ENCODE results near the gene CRTC2. TPM values are rescaled to one million over a fixed set of nuclear protein-coding genes. Genes with fewer than 3 reads are reported as not detected.

CRTC2 gene
- polyA plus RNA-seq, 1 donor from 2014 or later: 12.1 TPM

- TF ChIP-seq MXI1 (conservative IDR thresholded peaks at IDR 0.05; ENCODE audit: poor library complexity, severe bottlenecking) (no peak), RAD21 (conservative IDR thresholded peaks at IDR 0.05) (no peak), CTCF (IDR thresholded peaks at IDR 0.05; ENCODE audit: poor library complexity, severe bottlenecking) (no peak), EZH2 (IDR thresholded peaks at IDR 0.05; ENCODE audit: borderline replicate concordance, insufficient read depth, low read length, poor library complexity, severe bottlenecking) (no peak), REST (IDR thresholded peaks at IDR 0.05; ENCODE audit: borderline replicate concordance) (no peak), POLR2AphosphoS5 (IDR thresholded peaks at IDR 0.05) (no peak), TAF1 (IDR thresholded peaks at IDR 0.05; ENCODE audit: low read depth) (no peak)
- H4K20me1 ChIP-seq (ENCODE audit: insufficient read depth): no peaks in the 10 kb centered on the region
- no peak overlapping the region for H3K4me2 ChIP-seq (ENCODE audit: low read length)
- no peak overlapping the region for H3K27ac ChIP-seq (ENCODE audit: low read length)
- no peaks in the 10 kb centered on the region for H3F3A ChIP-seq (ENCODE audit: insufficient read depth, low read length, poor library complexity, severe bottlenecking)
- H3K27me3 ChIP-seq (ENCODE audit: insufficient read depth, low read depth, low read length): no peaks in the 10 kb centered on the region
- H3K79me2 ChIP-seq (replicated peaks; ENCODE audit: insufficient read depth, low read length): peaks cover 23% of the 10 kb centered on the region
- H3K9me3 ChIP-seq (ENCODE audit: low read length): no peaks in the 10 kb centered on the region
- no peak overlapping the region for H2AFZ ChIP-seq (ENCODE audit: low read depth, low read length)
- H3K36me3 ChIP-seq (ENCODE audit: insufficient read depth, low read length): no peaks in the 10 kb centered on the region
- no peaks in the 10 kb centered on the region for H3K9me2 ChIP-seq (ENCODE audit: insufficient read depth, low read length)
- no peak overlapping the region for H3K9ac ChIP-seq (ENCODE audit: low read length)
- H3K4me3 ChIP-seq (ENCODE audit: low read length): no peak overlapping the region
Observed at GRCh38 chr1:153951801-153952200, 6.6 kb downstream of the CRTC2 start.

GRCh38 chr1:153951183-153951582 is 7.2 kb downstream of the CRTC2 start:
- TF ChIP-seq SMC3 (conservative IDR thresholded peaks at IDR 0.05; ENCODE audit: poor library complexity): no peak
- TF ChIP-seq TAF1 (IDR thresholded peaks at IDR 0.05; ENCODE audit: low read depth): no peak
- no peak for TF ChIP-seq MXI1 (conservative IDR thresholded peaks at IDR 0.05; ENCODE audit: poor library complexity, severe bottlenecking)
- TF ChIP-seq EP300 (conservative IDR thresholded peaks at IDR 0.05; ENCODE audit: poor library complexity, severe bottlenecking): no peak
- TF ChIP-seq CTCF (IDR thresholded peaks at IDR 0.05; ENCODE audit: poor library complexity, severe bottlenecking): no peak
- Histone ChIP-seq H3K4me3 (ENCODE audit: low read length) (no peak overlapping the region), H3K27ac (ENCODE audit: low read length) (no peak overlapping the region), H3K4me2 (ENCODE audit: low read length) (no peak overlapping the region), H3K36me3 (ENCODE audit: insufficient read depth, low read length) (no peaks in the 10 kb centered on the region), H4K20me1 (ENCODE audit: insufficient read depth) (no peaks in the 10 kb centered on the region), H3F3A (ENCODE audit: insufficient read depth, low read length, poor library complexity, severe bottlenecking) (no peaks in the 10 kb centered on the region), H3K9ac (ENCODE audit: low read length) (no peak overlapping the region), H3K9me2 (ENCODE audit: insufficient read depth, low read length) (no peaks in the 10 kb centered on the region), H3K27me3 (ENCODE audit: insufficient read depth, low read depth, low read length) (no peaks in the 10 kb centered on the region), H2AFZ (ENCODE audit: low read depth, low read length) (no peak overlapping the region), H3K79me2 (replicated peaks; ENCODE audit: insufficient read depth, low read length) (peaks cover 17% of the 10 kb centered on the region), H3K9me3 (ENCODE audit: low read length) (no peaks in the 10 kb centered on the region)

Data from neural cell (in vitro differentiated cells).